ENCODE data around the gene SRP9. TPM values are rescaled to one million over a fixed set of nuclear protein-coding genes. Genes with fewer than 3 reads are reported as not detected.
"Not testable (repeated sequence)": the region's sequence is repeated elsewhere in the genome, so short reads cannot be mapped to it uniquely, and the experiment has no call there.

Gene SRP9
- polyA plus RNA-seq, 6 donors from 2014 or later = 219 to 374 (median 278) TPM

DNA sequence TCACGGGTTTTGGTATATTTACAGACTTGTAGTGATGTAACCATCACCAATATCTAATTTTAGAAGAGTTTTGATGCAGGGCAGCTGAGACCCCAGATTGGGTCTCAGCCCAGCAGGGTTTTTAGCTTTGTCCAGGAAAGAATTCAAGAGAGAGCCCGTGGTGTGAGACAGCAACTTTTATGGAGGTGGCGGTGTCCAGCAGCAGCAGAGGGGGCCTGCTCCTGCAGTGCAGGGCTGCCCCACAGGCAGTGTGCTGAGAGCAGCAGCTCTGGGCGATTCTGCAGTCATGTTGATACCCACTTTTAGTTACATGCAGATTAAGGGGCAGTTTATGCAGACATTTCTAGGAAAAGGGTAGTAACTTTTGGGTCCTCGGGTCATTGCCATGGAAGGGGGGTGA is 30.5 kb downstream of the SRP9 start:
- H3K27me3 Mint-ChIP-seq = peaks cover 8 to 27% (median 8%) of the 10 kb centered on the region in 3 donors
- H3K36me3 Mint-ChIP-seq = no peaks in the 10 kb centered on the region
- H3K9me3 Mint-ChIP-seq = no peaks in the 10 kb centered on the region
- peaks cover 14 to 23% (median 15%) of the 10 kb centered on the region in 3 donors for H3K4me1 Mint-ChIP-seq
- no peak for DNase-seq
- H3K27ac Mint-ChIP-seq = no peak overlapping the region
- H3K4me3 Mint-ChIP-seq = peak overlapping the region in 5 of 8 donors; percentile 6 to 86 (median 54)
- ATAC-seq (ENCODE audit: low read depth in 2 of 2) = no peak

GRCh38 chr1:225809842-225810578 is 32.4 kb downstream of the SRP9 start, which contains the start of gene EPHX1:
TSS of gene EPHX1 (plus strand) at chr1:225810124. CDS start at chr1:225828730, 18,606 bp downstream.
- ATAC-seq (ENCODE audit: low read depth in 2 of 2) (peak; percentile 79 to 81), DNase-seq (peak; percentile 41)
- peak within 1 kb of the TSS; percentile 83 to 92 (median 88) for H3K4me3 Mint-ChIP-seq
- H3K36me3 Mint-ChIP-seq = no peaks in the 10 kb centered on the region
- peak within 1 kb of the TSS in 3 of 6 donors; percentile 30 to 66 (median 39) for H3K27ac Mint-ChIP-seq
- H3K9me3 Mint-ChIP-seq = no peaks in the 10 kb centered on the region
- peaks cover 8 to 27% (median 8%) of the 10 kb centered on the region in 3 donors for H3K27me3 Mint-ChIP-seq
- peaks cover 11 to 23% (median 14%) of the 10 kb centered on the region in 3 donors for H3K4me1 Mint-ChIP-seq

DNA sequence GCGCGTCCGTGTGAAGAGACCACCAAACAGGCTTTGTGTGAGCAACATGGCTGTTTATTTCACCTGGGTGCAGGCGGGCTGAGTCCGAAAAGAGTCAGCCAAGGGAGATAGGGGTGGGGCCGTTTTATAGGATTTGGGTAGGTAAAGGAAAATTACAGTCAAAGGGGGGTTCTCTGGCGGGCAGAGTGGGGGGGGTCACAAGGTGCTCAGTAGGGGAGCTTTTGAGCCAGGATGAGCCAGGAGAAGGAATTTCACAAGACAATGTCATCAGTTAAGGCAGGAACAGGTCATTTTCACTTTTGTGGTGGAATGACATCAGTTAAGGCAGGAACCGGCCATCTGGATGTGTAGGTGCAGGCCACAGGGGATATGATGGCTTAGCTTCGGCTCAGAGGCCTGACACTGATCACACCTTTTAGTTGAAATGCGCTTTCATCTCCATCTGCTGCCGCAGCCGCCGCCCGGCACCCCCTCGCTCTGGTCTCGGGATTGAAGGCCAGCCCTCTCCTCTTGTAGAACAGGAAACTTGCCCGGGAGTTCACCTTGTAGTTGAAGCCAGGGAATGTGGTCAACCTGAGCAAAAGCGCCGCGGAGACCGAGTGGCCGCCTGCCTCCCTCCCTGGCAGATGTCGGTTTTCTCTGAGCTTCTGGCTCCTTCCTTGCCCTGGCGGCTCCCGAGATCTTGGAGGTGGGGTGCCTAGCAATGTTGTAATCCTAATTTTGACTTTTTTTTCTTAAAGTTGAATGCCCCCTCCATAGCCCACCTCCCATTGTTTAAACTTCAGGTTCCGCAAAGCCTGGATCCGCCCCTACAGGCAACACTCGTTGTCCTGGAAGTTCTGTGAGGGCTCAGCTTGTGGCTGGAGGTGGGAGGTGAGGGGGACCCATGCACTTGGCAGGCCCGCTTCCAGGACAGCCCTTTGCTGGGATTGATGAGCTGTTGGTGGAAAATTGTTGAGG is 33.2 kb downstream of the SRP9 start:
- Mint-ChIP-seq H3K4me3 (peak overlapping the region; percentile 83 to 92 (median 87)), H3K4me1 (peaks cover 11 to 23% (median 14%) of the 10 kb centered on the region in 3 donors), H3K27me3 (peaks cover 8 to 27% (median 8%) of the 10 kb centered on the region in 3 donors), H3K27ac (peak overlapping the region in 2 of 6 donors; percentile 39 to 66)
- not testable (repeated sequence) for ATAC-seq (ENCODE audit: low read depth in 2 of 2); H3K9me3 Mint-ChIP-seq; H3K36me3 Mint-ChIP-seq; DNase-seq

- H3K36me3 Mint-ChIP-seq = no peaks in the 10 kb centered on the region
- ATAC-seq (ENCODE audit: low read depth in 2 of 2) = no peak
- peak overlapping the region in 5 of 8 donors; percentile 10 to 86 (median 49) for H3K4me3 Mint-ChIP-seq
- H3K4me1 Mint-ChIP-seq = peaks cover 11 to 23% (median 14%) of the 10 kb centered on the region in 3 donors
- DNase-seq = no peak
- no peaks in the 10 kb centered on the region for H3K9me3 Mint-ChIP-seq
- no peak overlapping the region for H3K27ac Mint-ChIP-seq
- peaks cover 8 to 27% (median 8%) of the 10 kb centered on the region in 3 donors for H3K27me3 Mint-ChIP-seq
Observed at GRCh38 chr1:225811622-225812487, 34.2 kb downstream of the SRP9 start.

DNA sequence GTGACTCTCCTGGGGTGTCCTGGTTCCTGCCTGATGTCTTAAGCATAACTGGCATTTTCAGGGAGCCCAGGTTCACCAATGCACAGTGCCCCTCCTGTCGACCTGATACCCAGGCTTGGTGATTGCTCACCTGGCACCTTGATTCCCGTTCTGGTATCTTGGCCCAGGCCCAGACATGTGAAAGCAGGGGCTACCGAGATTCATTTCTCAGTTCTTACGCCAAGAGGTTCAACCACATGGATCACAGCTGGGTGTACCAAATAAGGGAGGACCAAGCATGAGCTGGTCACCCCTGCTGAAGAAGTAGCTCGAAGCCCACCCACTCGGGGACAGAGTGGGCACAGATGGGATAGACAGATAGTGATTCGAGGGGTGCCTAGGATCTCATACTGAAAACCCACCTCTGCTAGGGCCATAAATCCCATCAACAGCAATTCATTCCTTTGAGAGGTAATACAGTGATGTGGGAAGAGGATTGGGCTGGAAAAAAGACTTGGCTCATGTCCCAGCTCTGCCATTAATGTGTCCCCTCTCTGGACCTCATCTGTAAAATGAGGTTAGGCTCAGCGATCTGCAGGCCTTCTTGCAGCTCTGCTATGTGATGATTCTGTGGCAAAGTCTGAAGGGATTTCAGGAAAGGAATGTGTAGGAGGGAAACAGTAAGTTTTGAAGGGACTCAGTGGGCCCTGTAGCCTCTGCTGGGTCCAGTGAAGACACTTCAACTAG is 35.0 kb downstream of the SRP9 start:
- Mint-ChIP-seq H3K27me3 (peaks cover 8 to 27% (median 8%) of the 10 kb centered on the region in 3 donors), H3K27ac (peak overlapping the region in 2 of 6 donors; percentile 75 to 80), H3K4me3 (no peak overlapping the region), H3K36me3 (no peaks in the 10 kb centered on the region), H3K9me3 (no peaks in the 10 kb centered on the region), H3K4me1 (peaks cover 11 to 23% (median 14%) of the 10 kb centered on the region in 3 donors)
- no peak for ATAC-seq (ENCODE audit: low read depth in 2 of 2)
- no peak for DNase-seq

DNA sequence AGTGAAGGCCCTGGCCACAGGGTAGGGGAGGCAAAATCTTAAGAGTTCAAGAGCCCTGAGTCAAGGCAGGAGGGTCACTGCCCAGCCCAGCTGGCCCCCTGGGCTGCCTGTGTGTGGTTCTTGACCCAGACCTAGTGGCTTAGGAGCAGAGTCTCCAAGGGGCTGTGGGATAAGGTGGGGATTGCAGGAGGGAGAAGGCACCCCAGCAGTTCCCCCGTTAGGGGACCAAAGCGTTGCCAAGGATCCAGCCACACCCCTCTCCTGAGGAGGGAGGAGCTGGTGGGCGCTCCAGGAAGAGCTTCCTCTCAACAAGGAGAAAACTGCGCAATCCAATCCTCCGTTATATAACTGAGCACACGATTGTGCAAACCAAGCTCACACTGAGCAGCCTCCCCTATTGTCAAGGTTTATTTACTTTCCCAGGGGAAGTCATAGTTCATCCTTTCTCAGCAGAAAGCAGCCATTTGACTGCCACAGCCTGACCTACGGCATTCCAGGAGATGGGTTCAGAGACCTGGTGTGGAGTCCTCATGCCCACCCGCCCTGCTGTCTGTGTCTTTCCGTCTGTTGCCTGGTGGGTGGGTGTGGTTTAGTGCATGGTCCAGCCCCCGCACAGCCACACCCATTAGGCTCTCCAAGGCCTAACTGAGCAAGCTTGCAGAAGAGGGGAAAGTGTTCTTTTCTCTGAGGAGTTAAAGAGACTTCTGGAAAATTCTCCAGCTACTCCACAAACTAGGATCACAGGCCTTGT is 35.8 kb downstream of the SRP9 start:
- no peaks in the 10 kb centered on the region for H3K36me3 Mint-ChIP-seq

DNA sequence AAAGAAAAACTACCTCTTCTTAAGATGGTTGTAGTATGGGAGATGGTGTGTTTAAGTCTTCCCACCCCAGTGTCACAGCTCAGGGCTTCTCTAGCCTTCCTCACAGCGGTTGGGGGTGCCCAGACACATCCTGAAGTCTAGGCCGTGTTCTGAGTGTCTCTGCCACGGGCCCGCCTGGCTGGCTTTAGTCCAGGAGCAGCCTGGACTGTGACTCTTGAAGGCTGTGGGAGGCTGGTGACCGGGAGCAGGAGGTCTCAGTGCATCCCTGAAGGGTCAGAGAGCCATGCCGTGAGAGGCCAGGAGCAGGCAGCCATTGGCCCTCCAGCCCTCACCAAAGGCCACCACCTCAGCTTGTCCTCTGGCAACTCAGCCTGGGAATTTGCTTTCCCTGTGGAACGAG is 36.8 kb downstream of the SRP9 start:
- Mint-ChIP-seq H3K36me3 (no peaks in the 10 kb centered on the region), H3K27ac (no peak overlapping the region), H3K9me3 (no peaks in the 10 kb centered on the region), H3K27me3 (peaks cover 0 to 13% (median 8%) of the 10 kb centered on the region in 3 donors), H3K4me1 (peaks cover 11 to 22% (median 13%) of the 10 kb centered on the region in 3 donors), H3K4me3 (no peak overlapping the region)
- DNase-seq (no peak), ATAC-seq (ENCODE audit: low read depth in 2 of 2) (no peak)

More for the DNA sequence above, 35.8 kb downstream of the SRP9 start:
- H3K4me1 Mint-ChIP-seq = peaks cover 11 to 23% (median 14%) of the 10 kb centered on the region in 3 donors
- ATAC-seq (ENCODE audit: low read depth in 2 of 2) (no peak), DNase-seq (no peak)
- peaks cover 5 to 23% (median 8%) of the 10 kb centered on the region in 3 donors for H3K27me3 Mint-ChIP-seq
- no peaks in the 10 kb centered on the region for H3K9me3 Mint-ChIP-seq
- no peak overlapping the region for H3K27ac Mint-ChIP-seq
- H3K4me3 Mint-ChIP-seq = no peak overlapping the region

DNA sequence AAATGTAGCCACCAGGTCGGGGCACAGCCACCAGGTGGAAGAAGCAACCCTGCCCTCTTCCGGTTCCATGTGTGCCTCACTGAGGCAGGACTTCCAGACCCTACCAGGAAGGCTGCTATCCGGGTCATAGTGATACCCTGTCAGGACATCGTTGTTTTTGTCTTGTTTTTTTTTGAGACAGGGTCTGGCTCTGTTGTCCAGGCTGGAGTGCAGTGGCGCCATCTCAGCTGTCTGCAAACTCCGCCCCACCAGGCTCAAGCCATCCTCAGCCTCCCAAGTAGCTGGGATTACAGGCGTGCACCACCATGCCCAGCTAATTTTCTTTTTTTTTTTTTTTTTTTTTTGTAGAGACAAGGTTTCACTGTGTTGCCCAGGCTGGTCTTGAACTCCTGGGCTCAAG is 37.5 kb downstream of the SRP9 start:
- DNase-seq; H3K4me3 Mint-ChIP-seq; H3K27ac Mint-ChIP-seq; H3K27me3 Mint-ChIP-seq; H3K9me3 Mint-ChIP-seq; ATAC-seq (ENCODE audit: low read depth in 2 of 2); H3K36me3 Mint-ChIP-seq: not testable (repeated sequence)
- H3K4me1 Mint-ChIP-seq = peaks cover 8 to 16% (median 9%) of the 10 kb centered on the region in 3 donors

DNA sequence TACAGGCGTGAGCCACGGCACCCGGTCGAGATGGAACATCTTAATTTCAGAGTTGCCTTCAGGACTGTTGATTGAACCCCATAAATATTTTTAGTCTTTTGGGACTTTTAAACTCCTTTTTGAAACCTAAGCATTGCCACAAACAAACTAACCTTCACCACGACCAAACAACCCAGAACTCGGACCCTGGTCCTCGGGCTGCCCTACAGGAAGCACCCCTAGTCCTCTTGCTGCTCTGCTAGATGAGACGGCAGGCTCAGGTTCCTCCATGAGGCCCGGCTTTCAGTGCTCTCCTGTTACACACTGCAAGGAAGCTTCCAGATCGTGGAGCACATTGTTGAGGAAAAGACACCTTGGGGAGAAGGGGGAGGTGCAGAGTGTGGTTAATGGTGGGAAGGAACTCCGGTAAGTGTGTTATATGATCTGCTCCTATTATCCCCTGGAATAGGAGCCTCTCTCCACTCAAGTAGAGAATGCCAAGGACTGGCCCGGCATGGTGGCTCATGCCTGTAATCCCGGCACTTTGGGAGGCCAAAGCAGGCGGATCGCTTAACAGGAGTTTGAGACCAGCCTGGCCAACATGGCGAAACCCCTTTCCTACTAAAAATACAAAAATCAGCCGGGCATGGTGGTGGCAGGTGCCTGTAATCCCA is 38.0 kb downstream of the SRP9 start:
- ATAC-seq (ENCODE audit: low read depth in 2 of 2) (no peak), DNase-seq (no peak)
- peaks cover 5 to 11% (median 5%) of the 10 kb centered on the region in 3 donors for H3K4me1 Mint-ChIP-seq
- no peaks in the 10 kb centered on the region for H3K9me3 Mint-ChIP-seq
- no peak overlapping the region for H3K27ac Mint-ChIP-seq
- no peak overlapping the region for H3K4me3 Mint-ChIP-seq
- no peaks in the 10 kb centered on the region for H3K36me3 Mint-ChIP-seq
- peaks cover 0 to 5% (median 2%) of the 10 kb centered on the region in 3 donors for H3K27me3 Mint-ChIP-seq

DNA sequence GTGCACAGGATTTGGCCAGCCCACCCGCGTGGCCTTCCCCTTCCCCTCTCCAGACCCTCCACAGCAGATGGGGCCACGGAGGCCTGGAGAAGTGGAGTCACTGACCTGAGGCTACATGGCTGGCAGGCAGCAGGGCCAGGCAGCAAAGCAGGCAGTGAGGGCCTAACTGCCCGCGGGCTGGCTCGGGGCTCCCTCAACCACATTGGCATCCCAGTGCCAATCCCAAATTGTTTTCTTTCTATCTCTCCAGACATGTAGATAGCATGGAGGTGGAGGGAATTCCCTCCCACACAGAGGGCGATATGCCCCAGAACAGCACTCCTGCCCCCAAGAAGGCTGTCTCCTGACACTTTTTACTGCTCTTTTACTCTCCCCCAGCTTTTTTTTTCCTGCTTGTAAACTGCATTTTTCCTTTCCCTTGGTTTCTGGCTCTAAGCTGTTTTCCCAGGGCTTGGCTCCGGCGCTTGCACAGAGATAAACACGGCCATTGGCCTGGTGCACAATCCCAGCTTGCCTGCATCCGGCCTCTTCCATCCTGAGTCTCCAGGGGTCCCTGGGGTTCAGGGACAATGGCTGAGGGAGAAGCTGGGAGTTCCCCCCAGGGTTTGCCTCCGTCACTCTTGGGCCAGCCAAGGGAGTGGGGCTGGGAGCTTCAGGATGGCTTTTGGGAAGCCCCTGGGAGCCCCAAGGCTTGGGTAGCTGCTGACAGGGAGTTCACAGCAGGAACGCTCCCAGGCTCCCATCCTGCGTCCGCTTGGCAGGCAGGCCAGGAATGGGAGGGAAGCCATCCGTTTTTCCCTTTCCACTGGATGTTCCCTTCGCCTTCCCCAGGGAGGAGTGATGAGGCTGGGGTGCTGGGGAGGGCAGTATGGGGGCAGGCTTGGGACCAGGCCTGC is 39.3 kb downstream of the SRP9 start:
- H3K4me3 Mint-ChIP-seq = peak overlapping the region in 1 of 8 donors; percentile 65
- H3K9me3 Mint-ChIP-seq = no peaks in the 10 kb centered on the region
- H3K4me1 Mint-ChIP-seq = peaks cover 0 to 4% (median 0%) of the 10 kb centered on the region in 3 donors
- no peaks in the 10 kb centered on the region for H3K36me3 Mint-ChIP-seq
- H3K27ac Mint-ChIP-seq = no peak overlapping the region
- no peaks in the 10 kb centered on the region for H3K27me3 Mint-ChIP-seq
- DNase-seq (no peak), ATAC-seq (ENCODE audit: low read depth in 2 of 2) (no peak)
